ENCODE results near the gene DBX2. TPM values are rescaled to one million over a fixed set of nuclear protein-coding genes. Genes with fewer than 3 reads are reported as not detected.
"Not testable (repeated sequence)": the region's sequence is repeated elsewhere in the genome, so short reads cannot be mapped to it uniquely, and the experiment has no call there.

DBX2 gene
- total RNA-seq, 1 donor from 2014 or later, result not detected

DNA sequence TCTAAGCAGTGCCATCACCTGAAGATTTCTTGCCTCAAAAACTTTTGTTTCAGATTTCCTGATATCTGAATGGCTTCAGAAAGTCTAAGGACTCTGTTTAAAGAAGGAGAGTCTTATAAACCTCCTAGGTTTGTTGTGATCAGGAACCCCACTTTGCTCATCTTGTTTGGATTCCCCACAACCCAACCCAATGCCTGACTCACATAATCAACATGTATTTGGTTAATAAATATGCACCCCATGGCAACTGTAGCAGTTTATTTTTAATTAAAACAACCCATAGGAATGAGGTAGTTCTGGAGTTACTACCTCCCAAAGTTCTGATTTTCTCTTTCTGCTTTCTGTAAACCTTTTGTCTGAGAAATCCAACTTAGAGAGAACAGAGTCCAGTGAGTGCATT lies 51.5 kb downstream of the DBX2 start:
- no peaks in the 10 kb centered on the region for H3K4me1 ChIP-seq
- intact Hi-C loops (cut with DNase I), result no loop called here
- TF ChIP-seq, protein P1, sequence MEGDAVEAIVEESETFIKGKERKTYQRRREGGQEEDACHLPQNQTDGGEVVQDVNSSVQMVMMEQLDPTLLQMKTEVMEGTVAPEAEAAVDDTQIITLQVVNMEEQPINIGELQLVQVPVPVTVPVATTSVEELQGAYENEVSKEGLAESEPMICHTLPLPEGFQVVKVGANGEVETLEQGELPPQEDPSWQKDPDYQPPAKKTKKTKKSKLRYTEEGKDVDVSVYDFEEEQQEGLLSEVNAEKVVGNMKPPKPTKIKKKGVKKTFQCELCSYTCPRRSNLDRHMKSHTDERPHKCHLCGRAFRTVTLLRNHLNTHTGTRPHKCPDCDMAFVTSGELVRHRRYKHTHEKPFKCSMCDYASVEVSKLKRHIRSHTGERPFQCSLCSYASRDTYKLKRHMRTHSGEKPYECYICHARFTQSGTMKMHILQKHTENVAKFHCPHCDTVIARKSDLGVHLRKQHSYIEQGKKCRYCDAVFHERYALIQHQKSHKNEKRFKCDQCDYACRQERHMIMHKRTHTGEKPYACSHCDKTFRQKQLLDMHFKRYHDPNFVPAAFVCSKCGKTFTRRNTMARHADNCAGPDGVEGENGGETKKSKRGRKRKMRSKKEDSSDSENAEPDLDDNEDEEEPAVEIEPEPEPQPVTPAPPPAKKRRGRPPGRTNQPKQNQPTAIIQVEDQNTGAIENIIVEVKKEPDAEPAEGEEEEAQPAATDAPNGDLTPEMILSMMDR (IDR thresholded peaks at IDR 0.05), result no peak

DNA sequence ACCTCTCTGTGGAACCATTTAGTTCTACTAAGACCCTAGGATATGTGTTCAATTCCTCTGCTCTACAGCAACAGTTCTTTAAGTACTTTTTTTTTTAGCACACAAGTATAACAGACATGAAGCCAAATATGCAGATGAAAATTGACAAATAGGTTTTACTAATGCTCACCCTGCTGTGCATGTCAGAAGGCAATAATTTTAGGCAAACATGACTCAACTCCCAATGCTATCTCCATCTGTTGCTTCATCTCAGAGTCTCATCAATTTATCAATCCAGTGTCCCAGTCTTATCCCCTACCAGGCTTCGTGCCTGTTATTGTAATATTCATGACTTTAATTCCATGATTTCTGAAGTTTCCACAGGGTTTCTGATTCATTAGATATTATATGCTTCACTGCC lies 57.7 kb downstream of the DBX2 start:
- H3K27ac ChIP-seq, result no peak overlapping the region
- H3K4me3 ChIP-seq, result no peak overlapping the region
- no peaks in the 10 kb centered on the region for H3K36me3 ChIP-seq
- TF ChIP-seq, protein P1 (IDR thresholded peaks at IDR 0.05), result no peak
- intact Hi-C loops (cut with DNase I), result no loop called here
- no peak for DNase-seq (ENCODE audit: low spot score in 2 of 2)
- H3K4me1 ChIP-seq, result no peaks in the 10 kb centered on the region
- no peaks in the 10 kb centered on the region for H3K27me3 ChIP-seq
- H3K9me3 ChIP-seq, result no peaks in the 10 kb centered on the region

More for the DNA sequence above, 51.5 kb downstream of the DBX2 start:
- H3K36me3 ChIP-seq, result no peaks in the 10 kb centered on the region
- H3K27ac ChIP-seq, result no peak overlapping the region
- H3K4me3 ChIP-seq, result no peak overlapping the region
- no peaks in the 10 kb centered on the region for H3K9me3 ChIP-seq
- DNase-seq (ENCODE audit: low spot score in 2 of 2), result no peak
- no peaks in the 10 kb centered on the region for H3K27me3 ChIP-seq

DNA sequence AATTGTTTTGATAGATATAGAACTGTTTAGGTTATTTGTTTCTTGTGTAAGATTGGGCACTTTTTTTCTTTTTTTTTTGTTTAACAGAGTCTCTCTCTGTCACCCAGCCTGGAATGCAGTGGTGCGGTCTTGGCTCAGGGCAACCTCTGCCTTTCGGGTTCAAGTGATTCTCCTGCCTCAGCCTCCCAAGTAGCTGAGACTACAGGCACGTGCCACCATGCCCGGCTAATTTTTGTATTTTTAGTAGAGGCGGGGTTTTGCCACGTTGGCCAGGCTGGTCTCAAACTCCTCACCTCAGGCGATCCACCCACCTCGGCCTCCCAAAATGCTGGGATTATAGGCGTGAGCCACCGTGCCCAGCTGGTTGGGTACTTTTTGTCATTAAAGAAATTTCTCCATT lies 66.0 kb downstream of the DBX2 start:
- H3K27ac ChIP-seq; H3K4me1 ChIP-seq; H3K36me3 ChIP-seq; H3K27me3 ChIP-seq; H3K9me3 ChIP-seq; H3K4me3 ChIP-seq; DNase-seq (ENCODE audit: low spot score in 2 of 2); intact Hi-C loops (cut with DNase I): not testable (repeated sequence)

DNA sequence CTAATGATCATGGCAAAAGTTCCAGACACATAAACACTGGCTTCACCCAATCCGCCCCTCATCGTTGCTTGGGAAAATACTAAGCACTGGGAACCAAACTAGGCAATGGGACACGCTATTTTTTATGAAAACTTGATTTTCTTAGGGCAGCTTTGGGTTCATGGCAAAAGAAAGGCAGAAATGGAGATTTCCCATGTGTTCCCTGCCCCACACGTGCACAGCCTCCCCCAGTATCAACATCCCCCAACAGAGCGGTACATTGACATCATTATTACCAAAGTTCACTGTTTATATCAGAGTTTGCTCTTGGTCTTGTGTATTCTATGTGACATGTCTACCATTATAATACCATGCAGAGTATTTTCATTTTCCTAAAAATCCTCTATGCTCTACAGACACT lies 71.0 kb downstream of the DBX2 start:
- Histone ChIP-seq H3K4me1 (no peaks in the 10 kb centered on the region), H3K9me3 (no peaks in the 10 kb centered on the region), H3K4me3 (no peak overlapping the region), H3K36me3 (no peaks in the 10 kb centered on the region), H3K27me3 (no peaks in the 10 kb centered on the region), H3K27ac (no peak overlapping the region)
- intact Hi-C loops (cut with DNase I), result no loop called here
- TF ChIP-seq, protein P1 (IDR thresholded peaks at IDR 0.05), result no peak
- DNase-seq (ENCODE audit: low spot score in 2 of 2), result no peak

DNA sequence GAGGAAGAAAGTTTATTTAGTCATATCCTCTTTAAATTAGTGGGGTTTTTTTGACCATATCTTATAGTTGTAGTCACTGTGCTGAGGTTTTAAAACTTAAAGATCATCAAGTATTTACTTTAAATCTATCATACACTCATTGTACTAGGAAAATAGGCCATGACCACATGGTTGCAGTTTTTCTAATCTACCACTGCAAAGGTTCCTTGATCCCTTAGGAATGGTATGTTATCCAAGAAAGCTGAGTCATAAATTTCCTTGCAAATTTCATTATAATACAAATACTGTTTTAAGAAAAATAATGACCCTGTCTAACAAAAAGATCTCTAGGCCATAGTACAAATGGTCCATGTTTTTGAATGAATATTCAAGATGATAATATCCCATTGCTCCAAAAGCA lies 74.7 kb downstream of the DBX2 start:
- no peak for DNase-seq (ENCODE audit: low spot score in 2 of 2)
- no peaks in the 10 kb centered on the region for H3K4me1 ChIP-seq
- H3K27me3 ChIP-seq, result no peaks in the 10 kb centered on the region
- no peaks in the 10 kb centered on the region for H3K36me3 ChIP-seq
- TF ChIP-seq, protein P1 (IDR thresholded peaks at IDR 0.05), result no peak
- no peak overlapping the region for H3K4me3 ChIP-seq
- H3K27ac ChIP-seq, result no peak overlapping the region
- intact Hi-C loops (cut with DNase I), result no loop called here
- H3K9me3 ChIP-seq, result no peaks in the 10 kb centered on the region

DNA sequence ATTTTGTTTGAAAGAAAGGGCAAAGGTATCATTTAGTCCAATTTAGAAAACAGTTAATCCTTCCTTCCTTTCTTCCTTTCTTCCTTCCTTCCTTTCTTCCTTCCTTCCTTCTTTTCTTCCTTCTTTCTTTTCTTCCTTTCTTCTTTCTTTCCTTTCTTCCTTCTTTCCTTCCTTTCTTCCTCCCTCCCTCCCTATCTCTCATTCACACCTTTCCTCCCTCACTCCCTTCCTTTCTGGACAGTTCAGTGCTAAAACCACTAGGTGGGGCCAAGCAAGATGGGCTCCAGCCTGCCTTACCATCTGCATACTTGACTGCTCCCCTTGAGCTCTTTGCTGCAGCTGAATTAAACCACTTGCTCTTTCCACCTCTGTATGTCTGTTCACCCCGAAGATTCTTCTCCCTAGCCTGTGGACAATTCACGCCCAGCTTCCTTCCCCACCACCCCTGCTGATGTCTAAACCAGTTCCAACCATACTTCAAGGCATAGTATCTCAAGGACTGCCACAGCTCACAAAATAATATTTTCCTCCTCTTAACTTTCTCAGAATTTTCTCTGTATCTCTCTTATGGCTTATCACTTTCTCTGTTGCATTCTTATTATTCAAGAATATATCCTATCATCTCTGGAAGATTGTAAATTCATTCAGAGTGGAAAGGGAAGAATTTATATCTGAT lies 78.0 kb downstream of the DBX2 start:
- intact Hi-C loops (cut with DNase I), result no loop called here
- no peaks in the 10 kb centered on the region for H3K27me3 ChIP-seq
- H3K4me1 ChIP-seq, result no peaks in the 10 kb centered on the region
- no peak overlapping the region for H3K4me3 ChIP-seq
- no peaks in the 10 kb centered on the region for H3K9me3 ChIP-seq
- no peak overlapping the region for H3K27ac ChIP-seq
- TF ChIP-seq, protein P1 (IDR thresholded peaks at IDR 0.05), result no peak
- no peaks in the 10 kb centered on the region for H3K36me3 ChIP-seq
- DNase-seq (ENCODE audit: low spot score in 2 of 2), result no peak
